ENCODE data around the gene SEMA4D.

The SEMA4D gene, protein sequence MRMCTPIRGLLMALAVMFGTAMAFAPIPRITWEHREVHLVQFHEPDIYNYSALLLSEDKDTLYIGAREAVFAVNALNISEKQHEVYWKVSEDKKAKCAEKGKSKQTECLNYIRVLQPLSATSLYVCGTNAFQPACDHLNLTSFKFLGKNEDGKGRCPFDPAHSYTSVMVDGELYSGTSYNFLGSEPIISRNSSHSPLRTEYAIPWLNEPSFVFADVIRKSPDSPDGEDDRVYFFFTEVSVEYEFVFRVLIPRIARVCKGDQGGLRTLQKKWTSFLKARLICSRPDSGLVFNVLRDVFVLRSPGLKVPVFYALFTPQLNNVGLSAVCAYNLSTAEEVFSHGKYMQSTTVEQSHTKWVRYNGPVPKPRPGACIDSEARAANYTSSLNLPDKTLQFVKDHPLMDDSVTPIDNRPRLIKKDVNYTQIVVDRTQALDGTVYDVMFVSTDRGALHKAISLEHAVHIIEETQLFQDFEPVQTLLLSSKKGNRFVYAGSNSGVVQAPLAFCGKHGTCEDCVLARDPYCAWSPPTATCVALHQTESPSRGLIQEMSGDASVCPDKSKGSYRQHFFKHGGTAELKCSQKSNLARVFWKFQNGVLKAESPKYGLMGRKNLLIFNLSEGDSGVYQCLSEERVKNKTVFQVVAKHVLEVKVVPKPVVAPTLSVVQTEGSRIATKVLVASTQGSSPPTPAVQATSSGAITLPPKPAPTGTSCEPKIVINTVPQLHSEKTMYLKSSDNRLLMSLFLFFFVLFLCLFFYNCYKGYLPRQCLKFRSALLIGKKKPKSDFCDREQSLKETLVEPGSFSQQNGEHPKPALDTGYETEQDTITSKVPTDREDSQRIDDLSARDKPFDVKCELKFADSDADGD

GRCh38 chr9:89497978-89498851 is at the start of gene SEMA4D:
Gene SEMA4D (minus strand): TSS chr9:89498113. CDS start chr9:89405456, 92,657 bp downstream.
- peak in 1 of 2 donors; percentile 65 for DNase-seq (ENCODE audit: extremely low read depth in 1 of 2, low read depth in 1 of 2)

- no peak for DNase-seq (ENCODE audit: extremely low read depth in 1 of 2, low read depth in 1 of 2)
Measured at GRCh38 chr9:89547000-89547399, 49.1 kb upstream of the SEMA4D start.

DNA sequence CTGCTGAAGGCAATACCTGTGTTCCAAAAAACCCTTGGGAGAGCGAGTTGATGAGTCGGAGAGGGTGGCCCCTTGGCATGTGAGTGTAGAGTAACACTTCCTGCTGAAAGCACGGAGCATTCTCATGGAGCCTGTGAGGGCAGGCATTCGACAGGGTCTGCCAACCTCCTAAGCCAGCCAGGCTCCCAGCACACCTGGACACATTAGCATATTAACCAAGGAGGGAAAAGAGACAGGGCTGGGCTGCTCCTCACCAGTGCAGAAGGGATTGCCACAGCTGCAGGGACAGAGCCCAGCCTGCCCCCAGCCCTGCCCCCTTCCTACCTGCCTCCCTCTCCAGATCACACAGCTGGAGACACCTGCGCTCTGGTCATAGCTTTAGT is 46.4 kb upstream of the SEMA4D start:
- DNase-seq (ENCODE audit: extremely low read depth in 1 of 2, low read depth in 1 of 2) = no peak

GRCh38 chr9:89543621-89544278 is 45.8 kb upstream of the SEMA4D start:
- DNase-seq (ENCODE audit: extremely low read depth in 1 of 2, low read depth in 1 of 2) = no peak

GRCh38 chr9:89543111-89543510 is 45.2 kb upstream of the SEMA4D start:
- no peak for DNase-seq (ENCODE audit: extremely low read depth in 1 of 2, low read depth in 1 of 2)

- no peak for DNase-seq (ENCODE audit: extremely low read depth in 1 of 2, low read depth in 1 of 2)
Measured at GRCh38 chr9:89542401-89543021, 44.6 kb upstream of the SEMA4D start.

DNA sequence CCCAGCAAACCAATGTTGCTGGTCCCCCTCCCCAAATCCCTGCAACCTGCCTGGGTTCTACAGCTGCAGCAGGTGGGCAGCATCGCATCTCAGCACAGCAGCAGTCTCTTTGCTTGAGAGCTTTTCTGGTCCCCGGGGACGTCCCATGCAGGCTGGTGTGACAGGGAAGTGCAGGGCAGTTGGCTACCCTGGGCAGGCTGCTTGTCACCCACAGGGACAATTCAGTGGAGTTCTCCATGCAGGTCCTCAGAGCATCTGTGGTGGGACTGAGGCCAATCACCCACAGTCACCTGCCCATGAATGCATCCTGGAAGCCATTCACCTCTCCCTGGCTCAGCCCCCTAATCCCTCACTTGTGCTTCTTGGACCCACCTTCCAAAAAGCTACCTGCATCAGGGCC is 43.9 kb upstream of the SEMA4D start:
- DNase-seq (ENCODE audit: extremely low read depth in 1 of 2, low read depth in 1 of 2) = no peak

DNA sequence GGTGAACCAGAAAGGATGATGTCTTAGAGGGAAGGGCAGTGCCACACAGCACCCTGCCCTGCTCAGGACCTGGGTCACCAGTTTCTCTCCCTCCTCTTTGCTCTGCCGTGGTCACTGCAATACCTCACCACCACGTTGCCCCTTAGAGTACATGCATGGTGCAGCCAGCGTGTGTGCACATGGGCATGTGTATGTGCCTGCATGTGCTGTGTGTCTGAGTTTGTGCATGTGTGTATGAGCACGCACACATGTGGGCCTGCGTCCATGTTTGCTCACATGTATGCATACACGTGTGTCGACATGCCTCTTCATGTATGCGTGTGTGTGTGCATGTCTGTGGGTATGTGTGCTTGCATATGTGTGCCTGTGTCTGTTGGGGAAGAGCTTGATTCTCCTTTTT is 41.5 kb upstream of the SEMA4D start:
- no peak for DNase-seq (ENCODE audit: extremely low read depth in 1 of 2, low read depth in 1 of 2)

DNA sequence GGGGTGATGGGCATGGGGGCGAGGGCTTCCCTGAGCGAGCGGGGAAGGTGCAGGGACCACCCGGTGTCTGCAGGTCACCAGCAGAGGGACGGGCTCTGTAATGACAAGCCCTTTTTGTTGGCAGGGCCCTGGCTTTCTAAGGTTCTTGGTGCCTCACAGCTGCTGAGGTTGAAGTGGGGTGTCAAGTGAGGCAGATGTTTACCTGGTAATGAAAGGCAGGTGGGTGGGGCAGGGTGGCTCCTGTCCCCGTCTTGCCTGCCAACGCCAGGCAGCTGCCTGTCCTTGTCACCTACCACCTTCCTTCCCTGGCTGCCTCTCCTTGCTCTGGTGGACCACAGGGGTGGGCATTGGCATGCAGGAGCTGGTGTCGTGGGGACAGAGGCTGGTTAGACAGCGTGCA is 41.0 kb upstream of the SEMA4D start:
- no peak for DNase-seq (ENCODE audit: extremely low read depth in 1 of 2, low read depth in 1 of 2)

- DNase-seq (ENCODE audit: extremely low read depth in 1 of 2, low read depth in 1 of 2) = no peak
Measured at GRCh38 chr9:89537166-89537565, 39.3 kb upstream of the SEMA4D start.

DNA sequence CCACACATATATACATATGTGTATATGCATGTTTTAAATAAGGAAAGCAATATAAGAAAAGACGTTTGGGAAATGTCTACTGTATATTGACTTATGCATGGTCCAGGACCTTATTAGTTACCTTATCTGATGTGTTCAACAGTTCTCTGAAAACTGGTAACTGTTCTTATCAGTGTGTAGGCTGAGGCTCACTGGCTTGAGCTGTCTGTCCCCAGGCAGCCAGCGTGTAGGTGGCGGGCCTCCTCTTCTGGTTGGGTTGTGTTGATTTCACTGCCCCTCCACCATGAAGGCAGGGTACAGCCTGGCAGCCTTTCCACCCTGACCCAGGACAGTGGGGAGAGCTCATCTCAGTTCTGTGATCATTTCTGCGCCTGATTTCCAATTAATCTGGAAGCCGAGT is 38.7 kb upstream of the SEMA4D start:
- DNase-seq (ENCODE audit: extremely low read depth in 1 of 2, low read depth in 1 of 2) = peak in 1 of 2 donors; percentile 31

GRCh38 chr9:89536145-89536574 is 38.2 kb upstream of the SEMA4D start:
- DNase-seq (ENCODE audit: extremely low read depth in 1 of 2, low read depth in 1 of 2) = no peak

DNA sequence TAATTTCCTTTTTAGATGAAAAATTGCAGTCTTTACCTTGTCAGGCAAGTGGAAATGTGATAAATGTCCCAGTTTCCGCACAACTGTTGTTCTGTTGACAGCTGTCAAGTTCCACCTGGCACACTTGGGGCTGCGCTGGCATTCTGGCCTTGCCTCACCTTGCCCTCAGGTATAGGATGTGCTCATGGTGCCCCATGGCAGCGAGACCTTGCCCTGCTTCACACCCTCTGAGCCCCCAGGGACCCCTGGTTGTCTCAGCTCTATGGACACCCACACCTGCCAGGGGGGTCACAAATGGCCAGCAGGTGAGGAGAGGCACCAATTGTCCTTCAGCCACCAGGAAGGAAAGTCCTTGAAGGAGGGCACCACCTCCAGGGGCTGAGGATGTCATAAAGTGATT is 37.5 kb upstream of the SEMA4D start:
- no peak for DNase-seq (ENCODE audit: extremely low read depth in 1 of 2, low read depth in 1 of 2)

GRCh38 chr9:89534515-89535287 is 36.8 kb upstream of the SEMA4D start:
- DNase-seq (ENCODE audit: extremely low read depth in 1 of 2, low read depth in 1 of 2) = no peak

DNA sequence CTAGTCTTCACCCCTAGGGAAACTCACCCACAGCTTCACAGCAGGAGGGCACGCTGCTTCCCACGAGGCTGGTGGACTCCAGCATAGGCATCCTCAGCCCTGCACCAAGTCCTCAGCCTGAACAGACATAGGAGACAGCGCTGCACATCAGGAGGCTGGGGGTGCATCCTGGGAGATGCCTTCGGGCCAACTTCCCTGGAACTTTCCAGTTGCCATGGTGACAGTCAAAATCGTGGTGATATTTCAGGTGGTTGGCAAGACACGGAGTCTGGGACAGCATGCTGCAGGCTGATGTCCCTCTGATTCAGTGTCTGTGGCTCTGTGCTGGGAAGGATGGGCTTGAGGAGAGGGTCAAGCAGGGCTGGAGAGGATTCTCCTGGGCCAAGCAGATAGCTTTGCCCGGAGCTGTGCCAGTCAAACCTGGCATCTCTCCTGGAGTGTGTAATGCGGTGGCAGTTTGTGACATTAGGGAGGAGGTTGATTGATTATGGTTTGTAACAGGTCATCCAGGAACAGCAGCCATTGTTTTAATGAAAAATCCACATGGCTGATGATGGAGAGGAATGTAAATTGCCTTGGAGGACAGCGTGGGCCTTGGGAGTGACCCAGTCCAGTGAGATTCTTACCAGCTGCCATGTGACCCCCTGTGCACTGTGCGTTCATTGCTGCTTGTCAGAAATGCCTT is 35.6 kb upstream of the SEMA4D start:
- no peak for DNase-seq (ENCODE audit: extremely low read depth in 1 of 2, low read depth in 1 of 2)

- no peak for DNase-seq (ENCODE audit: extremely low read depth in 1 of 2, low read depth in 1 of 2)
Measured at GRCh38 chr9:89532944-89533343, 35.0 kb upstream of the SEMA4D start.

GRCh38 chr9:89532478-89532877 is 34.6 kb upstream of the SEMA4D start:
- peak in 1 of 2 donors; percentile 43 for DNase-seq (ENCODE audit: extremely low read depth in 1 of 2, low read depth in 1 of 2)

GRCh38 chr9:89531766-89532165 is 33.9 kb upstream of the SEMA4D start:
- DNase-seq (ENCODE audit: extremely low read depth in 1 of 2, low read depth in 1 of 2) = no peak

- DNase-seq (ENCODE audit: extremely low read depth in 1 of 2, low read depth in 1 of 2) = no peak
Measured at GRCh38 chr9:89530726-89531125, 32.8 kb upstream of the SEMA4D start.

Measured in stimulated activated CD8-positive, alpha-beta memory T cell treated with anti-CD3 and anti-CD28 coated beads, Interleukin-7, amount 100 ng/mL, for 48 hours (primary cell).